Tibial nerve (tissue), 4 donors: ENCODE results near the gene ARID3A. TPM values are rescaled to one million over a fixed set of nuclear protein-coding genes. Genes with fewer than 3 reads are reported as not detected.

ENCODE experiments used
- DNase-seq, 2 donors: peaks; one replicate each; pipeline ENCODE4 v3.0.0-alpha.2; 2019; ENCODE audit warnings: low spot score in 2 of 2
- H3K27ac ChIP-seq, 4 donors: fragments of 200-600 bp; sonication (generic) in 3 of 4; one replicate each; pipeline ENCODE4 v1.5.1; 2017 to 2019; ENCODE audit warnings: mild to moderate bottlenecking in 1 of 4
- H3K27me3 ChIP-seq, 2 donors: fragments of 200-600 bp; sonication (generic) in 1 of 2; one replicate each; pipeline versions ENCODE4 v1.5.1 to v1.6.0; 2017 to 2019
- H3K36me3 ChIP-seq, 3 donors: fragments of 200-600 bp; sonication (generic); one replicate each; pipeline ENCODE4 v1.5.1; 2018 to 2019
- H3K4me1 ChIP-seq, 4 donors: fragments of 200-600 bp; sonication (generic) in 3 of 4; one replicate each; pipeline ENCODE4 v1.5.1; 2017 to 2019
- H3K4me3 ChIP-seq, 4 donors: fragments of 200-600 bp; sonication (generic) in 3 of 4; one replicate each; pipeline ENCODE4 v1.5.1; 2017 to 2019; ENCODE audit warnings: mild to moderate bottlenecking in 1 of 4, moderate library complexity in 1 of 4
- H3K9me3 ChIP-seq, 4 donors: fragments of 200-600 bp; sonication (generic) in 3 of 4; one replicate each; pipeline ENCODE4 v1.5.1; 2017 to 2019
- EP300 ChIP-seq, 2 donors: sonication (generic); formaldehyde crosslinking; IDR thresholded peaks; one replicate each; pipeline ENCODE4 v1.6.1; 2017; ENCODE audit warnings: antibody characterized with exemption in 2 of 2, mild to moderate bottlenecking in 1 of 2
- POLR2A ChIP-seq, 2 donors: fragments of 450-650 bp; IDR thresholded peaks; one replicate each; pipeline ENCODE4 v1.6.1; 2017; ENCODE audit warnings: antibody characterized with exemption in 2 of 2, mild to moderate bottlenecking in 2 of 2, moderate library complexity in 2 of 2
- WGBS, 2 donors: methylation state at CpG; one replicate each; pipeline ENCODE4 v1.1.5; 2018; 5-methylcytosine and 5-hydroxymethylcytosine counted together
- total RNA-seq, 4 donors: library from RNA; depleted of rRNA; stranded (reverse); fragments of >200 nt; gene quantifications; one replicate each; pipeline ENCODE4 v1.1.0, GENCODE V29; 2016
- TF ChIP-seq, protein P1 (sequence below), 5 experiments: fragments of 200-600 bp in 3 of 5; fragments of 450-650 bp in 2 of 5; sonication (generic) in 3 of 5; IDR thresholded peaks; one replicate each; pipeline ENCODE4 v1.5.1; 2016 to 2019; ENCODE audit warnings: antibody characterized with exemption in 5 of 5, mild to moderate bottlenecking in 3 of 5, moderate library complexity in 2 of 5

The ARID3A gene
- total RNA-seq, 4 donors from 2014 or later, result 8.1 to 15.3 (median 12.5) TPM

DNA sequence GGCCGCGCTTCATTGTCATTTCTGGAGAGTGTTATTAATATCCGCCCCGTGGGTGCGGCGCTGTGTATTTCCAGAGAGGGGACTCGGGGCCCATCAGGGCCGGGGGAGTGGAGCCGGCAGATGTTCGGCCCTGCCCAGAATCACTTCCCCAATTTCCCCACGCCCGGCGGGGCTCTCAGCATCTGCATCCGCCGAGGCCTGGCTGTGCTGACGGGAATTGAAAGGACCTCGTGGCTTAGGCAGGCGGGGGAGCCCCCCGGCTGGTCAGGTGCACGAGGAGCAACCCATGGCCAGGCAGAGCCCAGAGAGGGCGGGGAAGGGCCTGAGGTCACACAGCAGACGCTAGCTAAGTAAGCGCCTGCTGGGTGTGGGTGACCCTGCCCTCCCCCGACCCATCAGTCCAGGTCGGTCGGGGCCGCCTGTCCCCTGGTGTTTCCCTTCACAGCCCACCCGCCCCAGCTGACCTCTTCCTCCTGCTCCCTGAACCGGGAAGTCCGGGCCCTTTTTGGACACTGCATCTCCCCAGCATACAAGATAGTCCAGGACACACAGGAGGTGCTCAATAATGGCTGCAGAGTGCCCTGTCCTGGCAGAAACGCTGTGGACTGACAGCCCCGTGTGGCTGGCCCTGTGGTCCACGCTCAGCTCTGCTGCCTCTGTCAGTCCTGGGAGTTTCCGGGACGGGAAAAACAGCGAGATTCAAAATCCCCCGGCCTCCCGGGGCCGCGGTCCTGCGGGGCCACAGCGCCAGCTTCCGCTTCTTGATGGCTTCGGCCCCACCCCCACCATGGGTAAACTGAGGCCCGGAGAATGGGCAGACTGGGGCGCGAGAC, 22.1 kb downstream of the ARID3A start:
- 72 to 78% methylated on average over 26 to 47 of the region's 47 CpGs for WGBS, 2 donors
- no peak overlapping the region for H3K4me3 ChIP-seq
- peak overlapping the region in 1 of 4 donors; percentile 8 for H3K27ac ChIP-seq
- TF ChIP-seq, protein P1, sequence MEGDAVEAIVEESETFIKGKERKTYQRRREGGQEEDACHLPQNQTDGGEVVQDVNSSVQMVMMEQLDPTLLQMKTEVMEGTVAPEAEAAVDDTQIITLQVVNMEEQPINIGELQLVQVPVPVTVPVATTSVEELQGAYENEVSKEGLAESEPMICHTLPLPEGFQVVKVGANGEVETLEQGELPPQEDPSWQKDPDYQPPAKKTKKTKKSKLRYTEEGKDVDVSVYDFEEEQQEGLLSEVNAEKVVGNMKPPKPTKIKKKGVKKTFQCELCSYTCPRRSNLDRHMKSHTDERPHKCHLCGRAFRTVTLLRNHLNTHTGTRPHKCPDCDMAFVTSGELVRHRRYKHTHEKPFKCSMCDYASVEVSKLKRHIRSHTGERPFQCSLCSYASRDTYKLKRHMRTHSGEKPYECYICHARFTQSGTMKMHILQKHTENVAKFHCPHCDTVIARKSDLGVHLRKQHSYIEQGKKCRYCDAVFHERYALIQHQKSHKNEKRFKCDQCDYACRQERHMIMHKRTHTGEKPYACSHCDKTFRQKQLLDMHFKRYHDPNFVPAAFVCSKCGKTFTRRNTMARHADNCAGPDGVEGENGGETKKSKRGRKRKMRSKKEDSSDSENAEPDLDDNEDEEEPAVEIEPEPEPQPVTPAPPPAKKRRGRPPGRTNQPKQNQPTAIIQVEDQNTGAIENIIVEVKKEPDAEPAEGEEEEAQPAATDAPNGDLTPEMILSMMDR (IDR thresholded peaks at IDR 0.05), result no peak
- TF ChIP-seq POLR2A (IDR thresholded peaks at IDR 0.05) (peak in 1 of 2 donors; percentile 10), EP300 (IDR thresholded peaks at IDR 0.05) (peak; percentile 59 to 64)
- H3K27me3 ChIP-seq, result no peaks in the 10 kb centered on the region
- no peaks in the 10 kb centered on the region for H3K36me3 ChIP-seq
- H3K4me1 ChIP-seq, result peaks cover 0 to 21% (median 10%) of the 10 kb centered on the region in 4 donors
- peak; percentile 37 to 43 for DNase-seq
- H3K9me3 ChIP-seq, result no peaks in the 10 kb centered on the region

- no peaks in the 10 kb centered on the region for H3K9me3 ChIP-seq
- TF ChIP-seq EP300 (IDR thresholded peaks at IDR 0.05) (no peak), POLR2A (IDR thresholded peaks at IDR 0.05) (no peak)
- TF ChIP-seq, protein P1 (IDR thresholded peaks at IDR 0.05), result no peak
- H3K27ac ChIP-seq, result no peak overlapping the region
- peaks cover 0 to 27% (median 13%) of the 10 kb centered on the region in 4 donors for H3K4me1 ChIP-seq
- 89 to 90% methylated on average over 14 to 23 of the region's 25 CpGs for WGBS, 2 donors
- no peak overlapping the region for H3K4me3 ChIP-seq
- no peaks in the 10 kb centered on the region for H3K27me3 ChIP-seq
- DNase-seq, result no peak
- no peaks in the 10 kb centered on the region for H3K36me3 ChIP-seq
Measured at GRCh38 chr19:948842-949496, 23.1 kb downstream of the ARID3A start.

- Histone ChIP-seq H3K9me3 (no peaks in the 10 kb centered on the region), H3K4me3 (no peak overlapping the region), H3K36me3 (no peaks in the 10 kb centered on the region), H3K4me1 (peaks cover 0 to 21% (median 12%) of the 10 kb centered on the region in 4 donors), H3K27ac (no peak overlapping the region), H3K27me3 (peaks cover 0 to 4% of the 10 kb centered on the region in 2 donors)
- no peak for DNase-seq
- TF ChIP-seq POLR2A (IDR thresholded peaks at IDR 0.05), result no peak
- no peak for TF ChIP-seq EP300 (IDR thresholded peaks at IDR 0.05)
- TF ChIP-seq, protein P1 (IDR thresholded peaks at IDR 0.05), result no peak
- 77 to 81% methylated on average over 17 of the region's 17 CpGs for WGBS, 2 donors
Measured at GRCh38 chr19:950352-951066, 24.7 kb downstream of the ARID3A start.

DNA sequence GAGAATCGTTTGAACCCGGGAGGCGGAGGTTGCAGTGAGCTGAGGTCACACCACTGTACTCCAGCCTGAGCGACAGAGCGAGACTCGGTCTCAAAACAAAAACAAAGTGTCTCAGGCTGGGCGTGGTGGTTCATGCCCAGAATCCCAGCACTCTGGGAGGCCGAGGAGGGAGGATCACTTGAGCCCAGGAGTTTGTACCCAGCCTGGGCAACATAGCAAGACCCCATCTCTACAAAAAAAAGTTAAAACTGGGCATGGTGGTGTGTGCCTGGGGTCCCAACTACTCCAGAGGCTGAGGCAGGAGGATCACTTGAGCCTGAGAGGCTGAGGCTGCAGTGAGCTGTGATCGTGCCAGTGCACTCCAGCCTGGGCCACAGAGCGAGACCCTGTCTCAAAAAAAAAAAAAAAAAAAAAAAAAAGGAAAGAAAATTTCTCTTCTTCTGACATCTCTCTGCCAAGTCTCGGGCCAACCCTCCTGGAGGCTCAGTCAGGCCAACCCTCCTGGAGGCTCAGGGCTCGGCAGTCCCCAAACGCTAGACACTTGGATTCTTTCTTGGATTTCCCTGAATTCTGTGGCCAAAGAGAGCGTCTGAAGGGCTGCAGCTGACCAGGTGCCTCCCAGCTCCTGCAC, 26.3 kb downstream of the ARID3A start:
- DNase-seq, result no peak
- H3K4me1 ChIP-seq, result peaks cover 0 to 30% (median 13%) of the 10 kb centered on the region in 4 donors
- peaks cover 0 to 4% of the 10 kb centered on the region in 2 donors for H3K27me3 ChIP-seq
- no peak for TF ChIP-seq POLR2A (IDR thresholded peaks at IDR 0.05)
- TF ChIP-seq, protein P1 (IDR thresholded peaks at IDR 0.05), result no peak
- TF ChIP-seq EP300 (IDR thresholded peaks at IDR 0.05), result no peak
- 74 to 77% methylated on average over 14 of the region's 14 CpGs for WGBS, 2 donors
- no peaks in the 10 kb centered on the region for H3K9me3 ChIP-seq
- H3K27ac ChIP-seq, result peak overlapping the region in 1 of 4 donors; percentile 50
- peak overlapping the region in 1 of 4 donors; percentile 26 for H3K4me3 ChIP-seq
- no peaks in the 10 kb centered on the region for H3K36me3 ChIP-seq
